Measurements from ENCODE around the gene ACE2.

Gene ACE2

GRCh38 chrX:15563056-15563455 is 37.7 kb downstream of the ACE2 start:
- Histone ChIP-seq H3K9me2 (replicated peaks; ENCODE audit: insufficient read depth, low read length) (no peaks in the 10 kb centered on the region), H3K9ac (ENCODE audit: low read length) (no peak overlapping the region)
- no peak for TF ChIP-seq CTCF (IDR thresholded peaks at IDR 0.05; ENCODE audit: insufficient read depth, low read length, poor library complexity, severe bottlenecking)
- no peak for TF ChIP-seq EZH2phosphoT487 (conservative IDR thresholded peaks at IDR 0.05; ENCODE audit: low read length)

GRCh38 chrX:15560924-15561323 is 39.8 kb downstream of the ACE2 start:
- Histone ChIP-seq H3K9me3 (ENCODE audit: insufficient read depth, low read length) (no peaks in the 10 kb centered on the region), H2AFZ (ENCODE audit: low read depth, low read length, severe bottlenecking) (no peak overlapping the region), H3K27me3 (ENCODE audit: low read length) (no peaks in the 10 kb centered on the region), H3K9me2 (replicated peaks; ENCODE audit: insufficient read depth, low read length) (no peaks in the 10 kb centered on the region), H3K9ac (ENCODE audit: low read length) (no peak overlapping the region), H3K4me3 (ENCODE audit: insufficient read depth, low read length, poor library complexity, severe bottlenecking) (no peak overlapping the region), H3K4me2 (ENCODE audit: low read depth, low read length, poor library complexity, severe bottlenecking) (no peak overlapping the region), H3K79me2 (ENCODE audit: insufficient read depth, low read length) (no peaks in the 10 kb centered on the region), H3K36me3 (ENCODE audit: low read length) (no peaks in the 10 kb centered on the region), H3K27ac (ENCODE audit: low read depth, low read length) (no peak overlapping the region), H3F3A (ENCODE audit: insufficient read depth) (no peaks in the 10 kb centered on the region), H4K20me1 (ENCODE audit: low read depth, low read length) (no peaks in the 10 kb centered on the region)
- TF ChIP-seq CTCF (IDR thresholded peaks at IDR 0.05; ENCODE audit: insufficient read depth, low read length, poor library complexity, severe bottlenecking), result no peak
- TF ChIP-seq EZH2phosphoT487 (conservative IDR thresholded peaks at IDR 0.05; ENCODE audit: low read length), result no peak

More at GRCh38 chrX:15563056-15563455, 37.7 kb downstream of the ACE2 start:
- Histone ChIP-seq H3K36me3 (ENCODE audit: low read length) (no peaks in the 10 kb centered on the region), H3K27ac (ENCODE audit: low read depth, low read length) (no peak overlapping the region), H2AFZ (ENCODE audit: low read depth, low read length, severe bottlenecking) (no peak overlapping the region), H3K27me3 (ENCODE audit: low read length) (no peaks in the 10 kb centered on the region), H3K4me3 (ENCODE audit: insufficient read depth, low read length, poor library complexity, severe bottlenecking) (no peak overlapping the region), H3K79me2 (ENCODE audit: insufficient read depth, low read length) (no peaks in the 10 kb centered on the region), H3K4me2 (ENCODE audit: low read depth, low read length, poor library complexity, severe bottlenecking) (no peak overlapping the region), H3F3A (ENCODE audit: insufficient read depth) (no peaks in the 10 kb centered on the region), H4K20me1 (ENCODE audit: low read depth, low read length) (no peaks in the 10 kb centered on the region), H3K9me3 (ENCODE audit: insufficient read depth, low read length) (no peaks in the 10 kb centered on the region)

GRCh38 chrX:15559227-15559626 is 41.5 kb downstream of the ACE2 start:
- H3K4me3 ChIP-seq (ENCODE audit: insufficient read depth, low read length, poor library complexity, severe bottlenecking), result no peak overlapping the region
- H3K27me3 ChIP-seq (ENCODE audit: low read length), result no peaks in the 10 kb centered on the region
- H3K4me2 ChIP-seq (ENCODE audit: low read depth, low read length, poor library complexity, severe bottlenecking), result no peak overlapping the region
- no peak overlapping the region for H2AFZ ChIP-seq (ENCODE audit: low read depth, low read length, severe bottlenecking)
- no peaks in the 10 kb centered on the region for H3K36me3 ChIP-seq (ENCODE audit: low read length)
- no peak overlapping the region for H3K9ac ChIP-seq (ENCODE audit: low read length)
- TF ChIP-seq CTCF (IDR thresholded peaks at IDR 0.05; ENCODE audit: insufficient read depth, low read length, poor library complexity, severe bottlenecking) (no peak), EZH2phosphoT487 (conservative IDR thresholded peaks at IDR 0.05; ENCODE audit: low read length) (no peak)
- H3K79me2 ChIP-seq (ENCODE audit: insufficient read depth, low read length), result no peaks in the 10 kb centered on the region
- no peaks in the 10 kb centered on the region for H3K9me2 ChIP-seq (replicated peaks; ENCODE audit: insufficient read depth, low read length)
- H3F3A ChIP-seq (ENCODE audit: insufficient read depth), result no peaks in the 10 kb centered on the region
- H3K9me3 ChIP-seq (ENCODE audit: insufficient read depth, low read length), result no peaks in the 10 kb centered on the region
- H3K27ac ChIP-seq (ENCODE audit: low read depth, low read length), result no peak overlapping the region
- H4K20me1 ChIP-seq (ENCODE audit: low read depth, low read length), result no peaks in the 10 kb centered on the region
